ENCODE data around the gene TMCC1.

Gene TMCC1

DNA sequence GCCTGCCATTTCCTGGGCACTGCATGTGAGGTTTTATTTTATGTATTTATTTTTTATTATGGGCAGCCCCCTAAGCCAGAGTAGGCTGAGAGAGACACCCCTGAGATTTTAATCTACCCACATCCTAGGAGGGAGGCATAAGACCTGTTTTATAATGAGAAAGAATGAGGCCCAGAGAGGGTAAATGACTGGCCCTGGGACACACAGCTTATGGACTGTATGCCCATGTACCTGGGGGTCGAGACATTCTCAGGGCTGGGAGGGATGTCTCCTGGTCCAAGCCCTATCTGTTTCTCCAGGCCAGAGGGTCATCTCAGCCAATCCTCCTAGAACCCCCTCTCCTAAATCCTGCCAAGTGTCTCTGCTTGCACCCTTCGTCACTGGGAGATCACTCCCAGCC lies 293.2 kb downstream of the TMCC1 start:
- no peak for TF ChIP-seq POLR2AphosphoS5 (IDR thresholded peaks at IDR 0.05; ENCODE audit: low read depth, low read length)

DNA sequence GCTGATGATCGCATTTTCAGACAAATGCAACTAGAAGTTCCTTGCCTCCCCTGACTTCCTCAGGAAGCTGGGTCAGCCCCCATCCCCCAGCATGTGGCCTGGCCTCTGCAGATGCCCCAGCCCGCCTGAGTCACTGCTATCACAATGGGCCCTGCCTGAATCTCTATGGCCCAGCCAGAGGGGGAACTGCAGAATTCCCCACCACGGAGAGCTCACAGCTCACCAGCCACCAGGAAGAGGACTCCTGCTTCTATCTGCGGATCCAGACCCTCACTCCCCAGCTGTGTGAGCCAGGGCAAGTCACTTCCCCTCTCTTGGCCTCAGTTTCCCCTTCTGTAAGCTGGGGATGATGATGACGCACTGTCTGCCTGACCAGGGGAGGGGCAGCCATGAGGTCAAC lies 293.9 kb downstream of the TMCC1 start:
- TF ChIP-seq POLR2AphosphoS5 (IDR thresholded peaks at IDR 0.05; ENCODE audit: low read depth, low read length): no peak
- TF ChIP-seq, protein P1, sequence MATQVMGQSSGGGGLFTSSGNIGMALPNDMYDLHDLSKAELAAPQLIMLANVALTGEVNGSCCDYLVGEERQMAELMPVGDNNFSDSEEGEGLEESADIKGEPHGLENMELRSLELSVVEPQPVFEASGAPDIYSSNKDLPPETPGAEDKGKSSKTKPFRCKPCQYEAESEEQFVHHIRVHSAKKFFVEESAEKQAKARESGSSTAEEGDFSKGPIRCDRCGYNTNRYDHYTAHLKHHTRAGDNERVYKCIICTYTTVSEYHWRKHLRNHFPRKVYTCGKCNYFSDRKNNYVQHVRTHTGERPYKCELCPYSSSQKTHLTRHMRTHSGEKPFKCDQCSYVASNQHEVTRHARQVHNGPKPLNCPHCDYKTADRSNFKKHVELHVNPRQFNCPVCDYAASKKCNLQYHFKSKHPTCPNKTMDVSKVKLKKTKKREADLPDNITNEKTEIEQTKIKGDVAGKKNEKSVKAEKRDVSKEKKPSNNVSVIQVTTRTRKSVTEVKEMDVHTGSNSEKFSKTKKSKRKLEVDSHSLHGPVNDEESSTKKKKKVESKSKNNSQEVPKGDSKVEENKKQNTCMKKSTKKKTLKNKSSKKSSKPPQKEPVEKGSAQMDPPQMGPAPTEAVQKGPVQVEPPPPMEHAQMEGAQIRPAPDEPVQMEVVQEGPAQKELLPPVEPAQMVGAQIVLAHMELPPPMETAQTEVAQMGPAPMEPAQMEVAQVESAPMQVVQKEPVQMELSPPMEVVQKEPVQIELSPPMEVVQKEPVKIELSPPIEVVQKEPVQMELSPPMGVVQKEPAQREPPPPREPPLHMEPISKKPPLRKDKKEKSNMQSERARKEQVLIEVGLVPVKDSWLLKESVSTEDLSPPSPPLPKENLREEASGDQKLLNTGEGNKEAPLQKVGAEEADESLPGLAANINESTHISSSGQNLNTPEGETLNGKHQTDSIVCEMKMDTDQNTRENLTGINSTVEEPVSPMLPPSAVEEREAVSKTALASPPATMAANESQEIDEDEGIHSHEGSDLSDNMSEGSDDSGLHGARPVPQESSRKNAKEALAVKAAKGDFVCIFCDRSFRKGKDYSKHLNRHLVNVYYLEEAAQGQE (IDR thresholded peaks at IDR 0.05; ENCODE audit: insufficient read depth in 1 of 2, low read depth in 2 of 2, low read length in 2 of 2): peak; percentile 34 to 38; a peak in 1 of 4 replicates

DNA sequence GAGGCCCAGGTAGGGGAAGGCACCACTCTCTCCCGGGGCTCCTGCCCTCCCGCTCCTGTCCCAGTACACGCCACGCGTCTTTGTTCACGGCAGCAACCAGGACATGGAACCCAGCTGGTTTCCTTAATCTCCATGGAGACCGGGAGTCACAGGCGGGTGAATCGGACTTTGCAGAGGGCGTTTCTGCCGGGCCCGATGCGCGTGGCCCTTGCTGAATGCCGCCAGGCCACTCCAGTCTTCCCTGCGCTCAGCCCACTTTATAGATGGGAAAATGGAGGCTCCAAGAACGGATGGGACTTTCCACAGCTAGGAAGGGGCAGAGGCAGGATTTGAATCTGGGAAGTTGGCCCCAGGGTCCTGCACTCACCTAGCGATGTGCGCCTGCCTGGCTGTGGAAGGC lies 294.4 kb downstream of the TMCC1 start:
- TF ChIP-seq TAF1 (IDR thresholded peaks at IDR 0.05; ENCODE audit: borderline replicate concordance, insufficient read depth, low read length) (no peak), SIN3A (IDR thresholded peaks at IDR 0.05; ENCODE audit: borderline replicate concordance, insufficient read depth, low read length) (no peak), FOXP2 (optimal IDR thresholded peaks at IDR 0.05; ENCODE audit: borderline replicate concordance, extremely low read depth, extremely low read length, insufficient read depth) (no peak), POLR2AphosphoS5 (IDR thresholded peaks at IDR 0.05; ENCODE audit: low read depth, low read length) (no peak)
- TF ChIP-seq, protein P1 (IDR thresholded peaks at IDR 0.05; ENCODE audit: insufficient read depth in 1 of 2, low read depth in 2 of 2, low read length in 2 of 2): no peak

DNA sequence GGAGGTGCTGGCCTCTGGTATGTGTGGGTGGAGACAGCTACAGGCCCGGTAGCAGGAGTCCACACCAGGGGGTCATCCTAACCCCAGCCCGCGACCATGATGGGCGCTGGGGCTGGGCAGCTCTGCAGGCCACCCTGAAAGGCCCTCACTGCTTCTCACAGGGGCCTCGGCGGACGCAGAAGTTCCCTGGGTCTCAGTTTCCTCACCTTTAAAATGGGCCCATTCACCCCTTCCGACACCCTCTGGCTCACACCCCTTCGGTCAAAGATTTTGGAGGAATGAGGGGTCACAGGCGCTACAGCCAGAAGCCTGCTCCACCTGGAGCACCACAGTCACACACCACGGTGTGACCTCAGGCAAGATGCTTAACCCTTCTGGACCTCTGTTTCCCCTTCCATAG lies 295.0 kb downstream of the TMCC1 start:
- TF ChIP-seq TAF1 (IDR thresholded peaks at IDR 0.05; ENCODE audit: borderline replicate concordance, insufficient read depth, low read length) (no peak), POLR2AphosphoS5 (IDR thresholded peaks at IDR 0.05; ENCODE audit: low read depth, low read length) (no peak), FOXP2 (optimal IDR thresholded peaks at IDR 0.05; ENCODE audit: borderline replicate concordance, extremely low read depth, extremely low read length, insufficient read depth) (no peak), SIN3A (IDR thresholded peaks at IDR 0.05; ENCODE audit: borderline replicate concordance, insufficient read depth, low read length) (no peak)
- TF ChIP-seq, protein P1 (IDR thresholded peaks at IDR 0.05; ENCODE audit: insufficient read depth in 1 of 2, low read depth in 2 of 2, low read length in 2 of 2): no peak

DNA sequence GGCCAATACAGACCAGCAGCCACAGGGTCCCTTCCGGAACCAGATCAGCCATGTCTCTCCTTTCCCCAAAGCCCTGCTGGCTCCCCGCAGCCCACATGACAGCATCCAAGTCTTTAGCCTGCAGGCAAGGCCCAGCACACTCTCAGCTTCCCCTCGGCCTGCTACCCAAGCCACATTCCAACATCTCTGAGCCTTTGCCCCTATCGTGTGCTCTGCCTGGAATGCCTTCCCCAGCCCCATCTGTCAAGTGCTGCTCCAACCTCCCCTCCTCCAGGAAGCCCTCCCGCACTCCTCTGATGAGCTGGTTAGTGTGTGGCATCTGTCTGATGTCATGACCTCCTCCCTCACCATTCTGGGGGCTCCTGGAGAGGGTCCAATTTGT lies 295.5 kb downstream of the TMCC1 start:
- TF ChIP-seq FOXP2 (optimal IDR thresholded peaks at IDR 0.05; ENCODE audit: borderline replicate concordance, extremely low read depth, extremely low read length, insufficient read depth): no peak
- TF ChIP-seq SIN3A (IDR thresholded peaks at IDR 0.05; ENCODE audit: borderline replicate concordance, insufficient read depth, low read length): no peak
- TF ChIP-seq POLR2AphosphoS5 (IDR thresholded peaks at IDR 0.05; ENCODE audit: low read depth, low read length): no peak
- no peak for TF ChIP-seq TAF1 (IDR thresholded peaks at IDR 0.05; ENCODE audit: borderline replicate concordance, insufficient read depth, low read length)
- TF ChIP-seq, protein P1 (IDR thresholded peaks at IDR 0.05; ENCODE audit: insufficient read depth in 1 of 2, low read depth in 2 of 2, low read length in 2 of 2): no peak
